HG02623 (cell line): ENCODE measurements around the gene FAM131C.
"Not testable (repeated sequence)": the region's sequence is repeated elsewhere in the genome, so short reads cannot be mapped to it uniquely, and the experiment has no call there.

Experiments
- ATAC-seq: cut with Tn5 transposase; IDR thresholded peaks from one replicate; pipeline ENCODE4 v1.9.1; 2021; ENCODE audit warnings: moderate library complexity; ENCODE audit not compliant: unreplicated experiment

Gene FAM131C

DNA sequence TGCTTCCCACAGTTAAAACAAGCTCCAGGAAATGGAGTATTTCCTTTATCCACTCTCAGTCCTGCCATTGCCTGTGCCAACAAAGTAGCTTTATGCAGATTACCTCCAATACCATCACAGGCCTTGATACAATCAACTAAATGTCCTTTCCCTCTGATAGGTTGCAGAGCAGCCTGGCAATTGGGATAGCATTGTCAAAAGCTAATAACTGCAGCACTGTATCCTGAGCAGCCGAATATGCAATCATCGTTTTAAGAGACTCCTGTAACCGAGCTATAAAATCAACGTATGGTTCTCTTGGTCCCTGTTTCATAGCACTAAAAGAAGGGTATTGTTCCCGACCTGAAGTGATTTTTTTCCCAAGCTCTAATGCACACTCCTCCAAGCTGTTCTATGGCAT is 33.6 kb upstream of the FAM131C start:
- ATAC-seq, result not testable (repeated sequence)

GRCh38 chr1:16101623-16102022 is 28.2 kb upstream of the FAM131C start:
- no peak for ATAC-seq

GRCh38 chr1:16099412-16099811 is 26.0 kb upstream of the FAM131C start:
- ATAC-seq, result no peak

DNA sequence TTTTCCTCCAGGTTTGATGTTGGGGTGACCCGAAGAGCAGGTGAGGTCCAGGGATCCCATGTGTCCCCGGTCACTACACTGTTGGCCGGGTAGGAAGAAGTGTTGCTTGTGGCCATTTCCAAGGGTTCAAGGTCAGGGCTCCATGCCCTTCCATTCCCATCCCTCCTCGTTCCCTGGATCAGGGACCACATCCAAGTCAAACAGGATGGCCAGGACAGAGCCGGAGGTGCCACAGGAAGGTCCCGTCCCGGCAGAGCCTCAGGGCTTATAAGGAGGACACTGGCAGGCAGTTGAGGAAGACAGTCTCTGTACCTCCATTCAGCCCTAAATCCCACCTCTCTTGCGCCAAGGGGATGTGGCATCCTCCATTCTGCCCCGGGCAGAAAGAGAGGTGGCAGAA is 22.0 kb upstream of the FAM131C start:
- ATAC-seq, result no peak

DNA sequence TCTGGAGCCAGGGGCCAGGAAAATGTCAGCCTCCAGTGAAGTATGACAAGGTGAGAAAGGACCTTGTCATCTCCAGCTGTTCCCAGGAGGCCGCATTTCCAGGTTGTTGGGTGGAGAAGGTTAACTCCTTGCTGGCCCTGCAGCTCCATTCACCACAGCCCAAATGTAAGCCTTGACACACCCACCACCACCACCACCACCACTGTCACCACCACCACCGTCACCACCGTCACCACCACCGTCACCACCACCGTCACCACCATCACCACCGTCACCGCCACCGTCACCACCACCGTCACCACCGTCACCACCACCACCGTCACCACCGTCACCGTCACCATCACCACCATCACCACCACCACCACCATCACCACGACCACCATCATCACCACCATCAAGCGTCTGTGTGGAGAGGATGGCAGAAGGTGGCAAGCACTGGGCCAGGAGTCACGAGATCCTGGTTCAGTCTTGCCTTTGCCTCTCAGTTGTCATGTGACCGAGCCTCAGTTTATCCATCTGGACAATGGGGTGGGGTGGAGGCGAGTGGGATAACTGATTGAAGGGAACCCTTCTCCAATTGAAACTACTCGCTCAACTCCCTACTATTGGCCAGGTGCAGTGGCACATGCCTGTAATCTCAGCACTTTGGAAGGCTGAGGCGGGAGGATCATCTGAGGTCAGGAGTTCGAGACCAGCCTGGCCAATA is 21.2 kb upstream of the FAM131C start:
- no peak for ATAC-seq

- ATAC-seq, result no peak
These were observed 20.2 kb upstream of the FAM131C start for GRCh38 chr1:16093611-16094010.

DNA sequence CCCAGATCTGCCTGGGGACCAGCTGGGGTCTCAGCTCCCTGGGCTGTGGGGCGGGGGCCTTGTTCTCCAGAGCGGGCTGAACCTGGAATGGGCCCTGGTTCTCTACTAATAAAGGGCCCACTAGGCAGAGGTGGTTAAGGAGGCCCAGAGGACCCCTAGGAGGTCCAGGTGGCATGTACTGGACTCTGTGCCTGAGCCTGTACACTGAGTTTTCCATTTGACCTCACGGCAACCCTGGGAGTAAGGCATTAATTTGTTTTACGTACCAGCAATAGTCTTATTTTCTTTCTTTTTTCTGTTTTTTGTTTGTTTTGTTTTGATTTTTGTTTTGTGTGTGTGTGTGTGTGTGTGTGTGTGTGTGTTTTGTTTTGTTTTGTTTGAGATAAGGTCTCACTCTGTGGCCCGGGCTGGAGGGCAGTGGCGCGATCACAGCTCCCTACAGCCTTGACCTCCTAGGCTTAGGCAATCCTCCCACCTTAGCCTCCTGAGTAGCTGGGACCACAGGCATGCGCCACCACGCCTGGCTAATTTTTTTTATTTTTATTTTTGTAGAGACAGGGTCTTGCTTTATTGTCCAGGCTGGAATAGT is 19.6 kb upstream of the FAM131C start:
- ATAC-seq, result no peak

DNA sequence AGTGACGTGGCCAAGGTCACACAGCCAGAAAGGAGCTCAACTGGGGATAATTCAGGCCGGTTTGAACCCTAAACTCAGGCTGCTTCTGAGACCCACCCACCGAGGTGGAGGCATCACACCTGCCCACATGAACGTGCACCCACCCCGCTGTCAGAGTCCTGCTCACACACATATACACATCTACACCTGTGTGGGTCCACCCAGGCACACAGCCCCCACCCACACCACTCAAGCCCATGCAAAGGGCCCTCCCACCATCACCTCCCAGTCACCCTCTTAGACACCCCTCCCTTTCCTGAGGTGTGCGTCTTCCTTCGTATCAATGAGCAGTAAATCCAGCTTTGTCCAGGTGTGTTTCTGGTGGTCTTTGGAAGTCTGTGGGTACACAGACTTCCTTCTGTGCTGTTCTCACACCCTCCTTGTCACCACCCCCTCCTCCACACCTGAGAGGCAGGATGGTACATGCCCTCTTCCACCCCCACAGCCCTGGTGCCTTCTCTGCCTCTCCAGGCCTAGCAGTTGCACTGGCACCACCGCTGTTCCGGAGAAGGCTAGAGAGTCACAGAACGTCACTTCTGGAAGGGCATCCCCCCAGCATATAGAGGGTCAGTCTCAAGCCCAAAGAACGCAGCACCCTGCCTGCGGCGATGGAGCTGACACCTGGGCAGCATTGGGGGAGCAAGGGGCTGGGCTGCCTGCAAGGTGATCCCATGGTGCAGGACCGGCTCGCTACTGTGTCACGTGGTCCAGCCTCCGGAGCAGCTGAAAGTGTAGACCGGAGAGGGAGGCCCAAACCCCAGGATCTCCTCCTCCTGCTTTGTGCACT is 18.9 kb upstream of the FAM131C start:
- no peak for ATAC-seq

GRCh38 chr1:16091296-16091695 is 17.8 kb upstream of the FAM131C start:
- ATAC-seq, result no peak

DNA sequence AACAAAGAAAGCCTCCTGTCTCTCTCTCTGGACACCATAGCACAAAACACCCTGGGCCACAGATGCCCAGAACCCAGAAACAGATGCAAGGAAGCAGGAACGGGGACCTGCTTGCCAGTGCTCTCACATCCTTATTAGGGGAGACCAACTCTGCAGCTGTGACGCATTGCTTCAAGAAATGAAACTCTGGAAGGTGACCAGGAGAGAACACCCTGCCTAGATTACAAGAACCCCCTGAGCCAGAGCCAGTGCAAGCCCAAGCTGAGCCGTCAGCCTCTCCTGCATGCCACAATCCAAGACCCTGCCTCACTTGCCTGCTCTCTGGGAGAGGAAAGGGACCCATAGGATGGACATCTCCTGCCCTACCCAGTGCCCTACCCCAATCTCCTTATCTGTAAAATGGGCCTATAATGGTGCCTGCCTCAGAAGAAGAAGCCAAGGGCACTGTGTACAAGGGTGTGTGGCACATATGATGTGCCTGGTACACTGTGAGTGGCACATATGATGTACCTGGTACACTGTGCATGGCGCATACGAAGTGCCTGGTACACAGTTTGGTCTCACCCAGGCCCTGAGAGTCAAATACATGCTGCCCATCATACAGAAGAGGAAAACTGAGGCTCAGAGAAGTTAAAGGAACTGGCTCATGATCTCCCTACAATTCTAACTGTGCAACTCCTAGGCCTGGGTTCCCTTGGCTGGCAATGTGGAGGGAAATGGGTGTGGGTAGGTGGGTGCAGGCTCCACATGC is 16.8 kb upstream of the FAM131C start:
- no peak for ATAC-seq

GRCh38 chr1:16088996-16089395 is 15.5 kb upstream of the FAM131C start:
- ATAC-seq, result no peak

DNA sequence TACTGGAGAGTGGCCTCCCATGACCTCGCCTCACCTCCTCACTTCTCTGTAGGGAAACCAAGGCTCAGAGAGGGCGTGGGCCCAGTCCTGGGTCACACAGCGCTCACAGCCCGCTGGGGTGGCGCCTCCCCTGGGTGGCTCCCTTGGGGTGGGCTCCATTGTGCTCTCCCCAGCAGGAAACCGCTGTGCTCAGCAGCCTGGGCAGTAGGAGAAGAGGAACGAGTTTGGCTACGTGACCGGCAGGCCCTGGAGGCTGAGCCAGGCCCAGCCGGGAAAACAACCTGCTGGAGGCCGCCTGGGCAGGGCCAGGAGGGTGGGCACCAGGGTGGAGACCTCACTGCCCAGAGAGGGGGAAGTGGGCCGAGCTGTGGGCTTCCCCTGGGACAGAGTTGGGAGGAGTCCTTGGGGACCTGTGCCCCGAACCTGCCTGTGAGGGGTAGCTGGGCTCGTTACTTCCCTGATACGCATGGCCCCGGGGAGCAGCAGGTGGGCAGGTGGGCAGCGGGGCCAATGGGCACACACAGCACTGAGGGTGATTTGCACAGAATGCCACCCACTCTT is 15.0 kb upstream of the FAM131C start:
- ATAC-seq, result no peak

GRCh38 chr1:16087733-16088132 is 14.3 kb upstream of the FAM131C start:
- ATAC-seq, result no peak

- ATAC-seq, result no peak
These were observed 12.1 kb upstream of the FAM131C start for GRCh38 chr1:16085522-16085921.

DNA sequence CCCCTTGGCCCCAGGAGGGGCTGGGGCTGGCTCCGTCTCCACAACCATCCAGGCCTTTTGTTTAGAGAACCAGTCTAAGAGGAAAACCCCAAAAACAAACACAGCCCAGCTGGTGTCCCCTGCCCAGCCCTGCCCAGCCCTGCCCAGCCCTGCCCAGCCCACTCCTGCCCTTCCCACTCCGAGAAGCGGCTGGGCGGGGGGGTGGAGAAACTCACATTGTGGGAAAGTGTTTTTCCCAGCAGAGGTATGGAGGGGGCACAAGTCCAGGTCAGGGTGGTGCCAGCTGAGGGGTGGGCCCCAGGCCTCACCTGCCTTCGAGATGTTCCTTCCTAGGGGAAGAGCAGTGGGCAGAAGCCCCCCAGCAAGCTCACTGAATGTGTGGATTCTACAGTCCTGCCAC is 10.0 kb upstream of the FAM131C start:
- ATAC-seq, result no peak

GRCh38 chr1:16082283-16083038 is 9.0 kb upstream of the FAM131C start:
- no peak for ATAC-seq

DNA sequence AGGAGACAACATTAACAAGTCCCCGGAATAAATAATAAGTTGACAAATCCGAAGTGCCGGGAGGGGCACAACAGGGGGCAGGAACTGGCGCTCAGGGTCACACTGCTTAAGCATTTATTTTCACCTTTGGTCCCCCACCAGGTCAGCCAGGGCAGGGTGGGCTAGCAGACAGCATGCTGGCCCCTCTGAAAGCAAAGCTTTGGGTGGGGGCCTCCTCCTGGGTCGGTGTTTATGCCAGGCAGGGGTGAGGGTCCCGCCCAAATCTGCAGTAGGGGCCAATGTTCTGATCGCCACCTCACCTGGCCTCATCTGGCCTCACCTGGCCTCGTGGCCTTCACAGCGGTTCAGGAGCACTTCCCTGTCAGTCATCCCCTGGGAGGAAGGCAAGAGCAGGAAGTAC is 8.2 kb upstream of the FAM131C start:
- ATAC-seq, result no peak

DNA sequence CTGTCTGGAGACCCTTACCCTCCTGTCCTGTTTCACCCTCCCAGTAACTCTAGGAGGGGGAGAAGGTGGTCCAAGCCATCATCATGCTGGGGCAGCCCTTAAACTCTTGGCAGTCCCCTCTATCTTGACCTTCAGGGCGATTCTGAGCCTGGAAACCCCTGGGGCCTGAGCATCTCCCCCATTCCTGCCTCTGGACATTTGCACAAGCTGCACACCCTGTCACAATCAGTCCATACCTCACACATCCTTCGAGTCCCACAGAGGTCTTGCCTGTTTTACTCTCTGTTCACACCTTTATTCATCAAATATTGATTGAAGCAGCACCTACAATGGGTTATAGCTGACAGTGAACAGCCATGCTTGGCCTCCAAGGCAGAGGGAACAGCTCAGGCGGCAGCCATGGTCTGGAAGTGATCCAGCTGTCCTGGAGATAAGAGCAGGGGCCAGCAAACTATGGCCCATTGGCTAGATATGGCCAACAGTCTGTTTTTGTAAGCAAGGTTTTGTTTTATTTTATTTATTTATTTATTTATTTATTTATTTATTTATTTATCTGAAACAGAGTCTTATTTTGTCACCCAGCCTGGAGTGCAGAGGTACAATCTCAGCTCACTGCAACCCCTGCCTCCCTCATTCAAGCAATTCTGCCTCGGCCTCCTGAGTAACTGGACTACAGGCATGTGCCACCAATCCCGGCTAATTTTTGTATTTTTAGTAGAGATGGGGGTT is 7.1 kb upstream of the FAM131C start:
- ATAC-seq, result no peak

GRCh38 chr1:16078925-16079656 is 5.6 kb upstream of the FAM131C start:
- ATAC-seq, result peak; percentile 35
